ENCODE measurements around the gene LDLRAD3.

The LDLRAD3 gene

DNA sequence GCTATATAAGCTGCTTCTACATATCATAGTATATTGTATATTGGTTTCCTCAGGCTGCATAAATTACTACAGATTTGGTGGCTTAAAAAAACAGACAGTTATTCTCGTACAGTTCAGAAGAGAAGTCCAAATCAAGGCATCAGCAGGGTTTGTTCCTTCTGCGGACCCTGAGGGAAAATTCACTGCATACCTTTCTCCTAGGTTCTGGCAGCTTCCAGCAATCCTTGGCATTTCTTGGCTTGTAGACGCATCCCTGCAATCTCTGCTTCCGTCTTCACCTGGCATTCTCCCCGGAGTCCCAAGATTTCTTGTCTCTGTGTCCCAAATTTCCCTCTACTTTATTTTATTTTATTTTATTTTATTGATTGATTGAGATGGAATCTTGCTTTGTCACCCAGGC, 202.6 kb downstream of the LDLRAD3 start:
- DNase-seq = no peak

DNA sequence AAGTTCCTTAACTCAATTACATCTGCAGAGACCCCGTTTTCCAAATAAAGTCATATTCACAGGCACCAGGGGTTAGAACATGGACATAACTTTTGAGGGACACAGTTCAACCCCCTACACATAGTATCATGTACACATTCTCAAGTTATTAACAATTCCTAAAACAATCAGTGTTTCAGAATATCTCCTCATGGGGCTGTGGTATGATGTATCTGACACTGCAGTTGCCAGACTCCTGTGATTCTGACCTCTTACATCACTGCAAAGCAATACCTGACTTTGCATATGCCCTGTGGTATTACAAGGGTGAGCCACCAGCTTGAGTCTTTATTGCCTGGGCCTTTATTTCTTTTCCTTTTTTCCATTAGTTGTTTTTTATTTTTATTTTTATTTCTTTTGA, 203.6 kb downstream of the LDLRAD3 start:
- no peak for DNase-seq

DNA sequence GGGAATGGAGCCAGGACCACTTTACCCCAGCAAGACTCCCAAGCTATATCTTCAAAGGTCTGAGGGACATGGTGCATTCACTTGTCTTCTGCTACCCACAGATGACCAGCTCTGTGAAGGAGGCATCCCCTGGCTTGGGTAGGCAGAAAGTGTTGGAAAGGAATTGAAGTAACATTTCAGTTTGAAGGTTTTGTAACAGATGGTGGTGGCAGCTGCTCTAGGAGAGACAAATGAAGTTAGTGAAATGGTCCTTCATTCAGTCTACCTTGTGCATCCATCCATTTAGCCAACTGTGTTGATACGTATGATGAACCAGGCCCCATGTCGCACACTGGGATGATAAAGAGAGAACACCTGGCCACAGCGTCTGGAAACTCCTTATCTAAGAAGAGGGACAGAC, 204.8 kb downstream of the LDLRAD3 start:
- peak; percentile 39 for DNase-seq

DNA sequence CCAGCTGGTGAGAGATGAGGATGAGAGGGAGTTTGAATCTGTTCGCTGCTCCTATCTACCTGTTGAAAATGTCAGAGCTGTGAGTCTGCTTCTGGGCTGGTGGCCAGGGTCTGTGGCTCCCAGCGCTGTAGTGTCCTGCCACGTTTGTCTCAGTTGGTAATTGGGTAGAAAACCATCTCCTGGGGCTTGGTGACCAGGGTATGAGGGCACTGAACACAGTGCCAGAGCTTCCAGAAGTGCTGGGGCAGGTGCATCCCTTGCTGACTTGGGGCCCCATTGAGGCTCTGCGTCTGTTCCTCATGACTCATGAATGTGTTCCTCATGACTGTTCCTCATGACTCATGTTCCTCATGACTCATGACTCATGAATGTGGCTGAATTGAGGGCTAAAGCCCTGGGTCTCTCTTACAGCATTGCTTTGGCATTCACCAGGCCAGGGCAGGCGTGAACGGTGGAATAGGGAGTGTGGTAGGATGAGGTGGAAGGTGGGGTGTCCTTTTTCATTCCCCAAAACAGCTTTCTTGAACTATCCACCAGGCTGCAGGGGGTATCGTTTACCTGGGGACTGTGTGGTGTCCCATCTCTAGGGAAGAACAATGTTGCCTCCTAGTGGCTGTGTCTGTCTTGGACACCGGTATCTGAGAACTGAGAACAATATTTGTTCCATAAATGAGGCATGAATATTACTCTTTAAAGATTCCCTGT, 205.8 kb downstream of the LDLRAD3 start:
- peak; percentile 31 for DNase-seq

DNA sequence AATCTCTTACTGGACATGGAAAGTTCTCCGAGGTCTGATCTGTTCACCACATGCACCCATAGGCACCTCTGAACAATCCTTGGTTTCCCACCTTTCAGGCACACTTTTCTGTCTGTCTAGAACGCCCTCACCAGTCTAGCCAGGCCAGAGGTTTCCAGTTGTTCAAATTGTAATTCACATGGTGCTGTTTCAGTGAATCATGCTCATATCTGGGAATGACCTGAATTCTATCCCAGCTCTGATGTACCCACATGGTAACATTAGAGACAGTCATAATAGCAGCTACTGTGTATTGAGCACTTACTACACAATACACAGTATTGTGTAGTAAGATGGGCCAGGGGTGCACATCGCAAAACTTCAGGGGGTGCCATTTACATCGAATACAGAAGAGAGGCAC, 207.1 kb downstream of the LDLRAD3 start:
- DNase-seq = no peak

DNA sequence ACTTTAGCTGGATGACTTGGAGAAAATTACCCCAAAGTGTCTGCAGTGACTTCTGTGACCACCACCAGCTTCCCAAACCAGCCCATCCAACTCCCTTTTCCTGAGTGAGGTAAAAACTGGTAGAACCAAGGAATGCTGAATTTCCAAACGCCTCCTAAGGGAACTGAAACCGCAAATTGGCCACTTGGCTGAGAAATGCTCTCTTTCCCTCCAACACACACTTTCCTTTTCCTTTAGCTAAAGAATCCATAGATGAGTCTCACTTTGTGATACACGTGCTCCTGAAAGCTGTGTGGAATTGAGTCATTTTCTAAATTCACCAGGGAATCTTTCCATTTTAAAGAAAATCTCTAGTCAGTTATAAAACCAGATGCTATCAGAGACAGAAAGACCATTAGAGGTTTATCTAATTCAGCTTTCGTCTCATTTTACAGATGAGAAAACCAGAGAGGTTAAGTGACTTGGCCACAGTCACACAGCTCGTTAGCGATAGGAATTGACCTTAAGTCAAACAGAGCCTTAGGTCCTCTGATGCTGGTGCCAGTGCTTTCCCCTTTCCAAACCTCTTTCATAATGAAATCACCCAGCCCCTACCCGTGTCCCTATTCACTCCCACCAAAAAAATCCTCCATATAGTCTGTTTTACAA, 208.2 kb downstream of the LDLRAD3 start:
- DNase-seq = no peak

DNA sequence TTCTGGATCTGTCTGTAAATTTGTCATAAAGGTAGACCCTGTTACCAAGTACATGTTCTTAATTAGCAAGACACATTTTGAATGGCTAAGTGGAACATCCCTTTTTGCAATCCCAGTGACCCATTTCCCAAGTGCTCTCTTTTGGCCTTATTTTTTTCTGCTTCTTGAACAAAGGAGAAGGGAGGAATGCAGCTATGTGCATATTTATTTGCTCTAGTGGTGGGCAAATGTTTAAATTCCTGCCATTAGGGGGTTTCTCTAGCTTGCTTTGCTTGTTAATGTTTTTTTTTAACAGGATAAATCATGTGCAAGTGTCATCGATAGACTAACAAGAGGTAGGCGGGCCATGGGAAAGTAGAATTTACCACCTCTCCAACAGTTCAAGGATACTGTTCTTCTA, 209.7 kb downstream of the LDLRAD3 start:
- DNase-seq = no peak

DNA sequence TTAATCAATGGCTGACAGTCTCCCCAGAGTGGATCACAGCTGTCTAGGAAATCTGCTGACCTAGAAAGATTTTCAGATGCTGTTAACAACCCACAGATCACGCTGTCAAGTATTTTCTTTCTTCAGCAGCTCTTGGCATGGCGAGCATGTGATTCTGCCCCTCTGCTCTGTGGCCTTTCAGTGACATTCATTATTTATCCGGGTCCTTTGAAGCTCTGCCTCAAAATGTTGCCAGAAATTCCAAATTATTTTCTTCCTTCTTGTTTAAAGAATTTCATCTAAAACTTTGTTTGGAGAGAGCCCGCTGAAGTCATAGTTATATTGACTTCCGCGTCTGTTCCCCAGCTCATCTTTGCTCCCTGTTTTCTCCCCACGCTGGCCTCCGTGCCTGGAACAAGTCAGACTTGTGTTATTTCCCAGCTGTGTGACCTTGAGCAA, 211.3 kb downstream of the LDLRAD3 start:
- DNase-seq = no peak

DNA sequence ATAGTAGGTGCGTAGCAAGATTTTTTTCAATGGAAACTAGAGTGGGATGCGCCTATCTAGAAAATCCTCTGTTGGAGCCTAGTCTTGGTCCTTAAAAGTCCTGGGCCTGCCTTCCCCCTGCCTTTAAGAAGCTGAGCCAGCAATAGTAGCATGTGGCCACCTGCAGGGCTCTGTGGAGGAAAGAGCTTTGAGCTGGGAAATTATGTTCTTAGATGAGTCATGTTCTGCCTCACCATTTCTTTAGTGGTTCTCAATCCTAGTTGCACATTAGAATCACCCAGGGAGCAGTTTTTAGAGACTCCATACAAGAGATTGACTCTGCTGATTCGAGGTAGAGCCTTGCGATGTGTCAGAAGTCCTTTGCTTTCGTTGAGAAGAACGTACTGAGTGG, 211.9 kb downstream of the LDLRAD3 start:
- no peak for DNase-seq

DNA sequence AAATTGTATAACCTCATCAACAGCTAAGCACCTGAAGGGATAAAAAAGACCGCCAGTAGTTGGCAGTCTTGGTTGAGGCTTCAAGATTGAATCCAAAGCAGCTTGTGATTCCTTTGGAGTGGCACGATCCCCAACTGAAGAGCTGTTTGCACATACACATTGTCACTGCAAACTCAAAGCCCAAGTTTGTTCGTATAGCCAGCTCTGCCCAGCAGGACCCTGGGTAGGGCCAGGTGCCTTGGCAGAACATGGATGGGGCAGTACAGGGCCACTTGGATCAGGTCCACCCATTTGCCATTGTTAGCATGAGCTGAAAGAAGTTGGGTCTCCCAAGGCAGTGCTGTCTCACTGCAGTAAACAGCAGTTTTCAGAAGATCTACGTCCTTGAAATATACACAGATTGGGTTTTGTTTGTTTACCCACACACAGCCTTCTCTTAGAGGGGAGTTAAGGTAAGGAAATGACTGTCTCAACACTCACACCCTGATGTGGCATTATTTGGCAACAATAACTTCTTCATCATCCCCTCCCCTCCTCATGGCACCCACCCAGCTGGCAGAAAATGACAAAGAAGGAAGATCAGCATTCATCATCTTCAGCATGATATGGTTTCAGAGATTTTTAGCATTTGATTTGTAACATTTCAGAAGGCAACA, 212.4 kb downstream of the LDLRAD3 start:
- no peak for DNase-seq

DNA sequence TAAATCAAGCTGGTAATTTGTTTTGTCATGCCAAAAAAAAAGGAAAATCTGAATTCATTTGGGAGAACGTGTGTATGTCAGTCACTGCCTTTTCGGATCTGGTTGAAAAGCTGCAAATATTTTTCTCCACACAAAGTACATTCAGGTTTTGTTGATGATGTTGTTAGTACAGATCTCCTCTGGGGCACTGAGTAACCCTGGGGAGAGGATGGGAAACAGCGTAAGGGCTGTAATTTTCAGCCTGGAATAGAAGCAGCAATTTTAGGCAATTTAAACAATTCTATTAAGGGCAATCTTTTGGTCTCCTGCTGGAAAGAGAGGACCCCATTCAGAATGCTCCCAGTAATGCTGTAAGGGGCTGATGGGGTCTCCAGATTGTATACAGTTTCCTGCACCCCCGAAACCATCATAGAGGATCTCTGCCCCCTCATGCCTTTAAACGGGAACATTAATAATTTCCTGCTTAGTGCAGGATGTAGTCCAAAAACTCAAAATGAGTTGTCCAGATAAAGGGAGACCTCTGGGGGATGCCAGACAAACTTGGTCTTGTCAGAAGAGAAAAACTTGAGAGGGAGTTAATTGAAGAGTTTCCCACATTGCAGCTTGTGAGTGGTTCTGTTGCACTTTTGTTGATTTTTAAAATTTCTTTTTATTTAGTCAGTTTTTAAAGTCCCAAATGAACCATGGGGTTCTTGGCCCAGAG, 213.1 kb downstream of the LDLRAD3 start:
- DNase-seq = no peak

DNA sequence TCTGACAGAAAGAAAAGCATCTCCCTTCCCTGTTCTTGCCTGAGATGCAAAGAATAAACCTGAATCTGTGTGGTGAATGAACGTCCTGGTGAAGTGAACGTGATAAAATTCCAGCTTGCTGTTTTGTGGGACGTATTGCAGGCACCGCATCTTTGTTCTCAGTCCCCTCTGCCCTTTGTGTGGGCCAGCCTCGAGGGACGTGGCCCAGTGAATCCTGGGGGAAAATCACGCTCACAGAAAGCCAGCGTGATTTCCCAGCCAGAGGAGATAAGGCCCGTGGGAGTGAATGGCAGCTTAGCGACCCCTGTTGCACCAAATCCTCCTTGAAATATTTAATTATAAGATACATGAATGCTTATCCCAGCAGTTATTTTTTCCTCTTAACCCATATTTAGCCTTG, 216.2 kb downstream of the LDLRAD3 start:
- DNase-seq = no peak

DNA sequence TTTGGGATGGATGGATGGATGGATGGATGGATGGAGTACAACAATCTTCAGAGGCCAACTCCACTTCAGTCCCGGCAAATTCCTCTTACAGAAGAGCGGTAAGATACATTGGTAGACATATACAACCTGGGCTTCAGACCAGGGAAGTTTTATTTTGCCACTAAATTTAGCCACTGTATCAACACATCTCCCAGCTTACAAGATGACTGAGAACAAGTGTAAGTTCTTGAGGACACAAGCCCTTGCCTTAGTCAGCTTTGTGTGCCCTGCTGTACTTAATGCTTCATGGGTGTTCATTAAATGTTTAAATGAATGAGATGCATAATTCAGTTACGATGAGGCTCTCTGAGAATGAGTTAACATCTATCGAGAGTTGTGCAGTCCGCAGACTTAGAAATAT, 217.7 kb downstream of the LDLRAD3 start:
- no peak for DNase-seq

DNA sequence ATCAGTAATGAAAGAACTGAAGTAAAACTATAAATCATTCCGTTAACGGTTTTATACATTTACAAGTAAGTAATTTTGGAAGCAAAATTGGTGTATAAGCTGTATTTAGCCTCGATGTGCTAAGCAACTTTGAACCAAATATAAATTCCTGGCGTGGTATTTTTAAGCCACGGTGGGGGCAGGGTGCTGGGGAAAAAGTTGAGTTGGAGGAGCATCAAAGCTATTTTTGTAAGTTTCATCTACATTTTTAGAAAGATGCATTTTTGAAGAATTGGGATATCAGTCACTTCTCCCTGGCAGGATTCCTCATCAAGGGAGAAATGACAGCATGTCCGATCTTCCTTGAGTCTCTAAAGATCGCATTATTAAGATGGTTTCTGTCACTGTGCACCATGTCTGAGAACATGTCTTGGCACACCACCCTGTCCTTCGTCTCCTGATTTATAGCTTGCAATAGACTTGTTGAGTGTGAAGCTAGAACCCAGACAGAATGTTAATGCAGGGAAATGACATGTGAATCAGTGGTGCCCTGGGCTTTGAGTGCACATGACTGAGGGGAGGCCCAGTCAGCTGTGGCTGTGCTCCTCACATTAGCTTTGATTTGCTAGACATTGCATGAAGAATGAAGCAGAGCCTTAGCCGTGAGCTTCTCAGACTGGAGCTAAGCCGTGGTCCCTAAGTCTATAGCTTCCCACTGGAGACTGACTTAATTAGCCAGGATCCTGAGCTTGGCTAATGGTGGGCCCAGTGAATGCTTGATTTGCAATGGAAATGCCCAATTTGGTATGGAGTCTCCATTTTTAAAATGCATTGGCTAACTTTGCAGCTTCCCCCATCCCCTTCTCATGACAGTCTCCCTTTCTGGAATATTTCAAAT, 218.4 kb downstream of the LDLRAD3 start:
- no peak for DNase-seq

DNA sequence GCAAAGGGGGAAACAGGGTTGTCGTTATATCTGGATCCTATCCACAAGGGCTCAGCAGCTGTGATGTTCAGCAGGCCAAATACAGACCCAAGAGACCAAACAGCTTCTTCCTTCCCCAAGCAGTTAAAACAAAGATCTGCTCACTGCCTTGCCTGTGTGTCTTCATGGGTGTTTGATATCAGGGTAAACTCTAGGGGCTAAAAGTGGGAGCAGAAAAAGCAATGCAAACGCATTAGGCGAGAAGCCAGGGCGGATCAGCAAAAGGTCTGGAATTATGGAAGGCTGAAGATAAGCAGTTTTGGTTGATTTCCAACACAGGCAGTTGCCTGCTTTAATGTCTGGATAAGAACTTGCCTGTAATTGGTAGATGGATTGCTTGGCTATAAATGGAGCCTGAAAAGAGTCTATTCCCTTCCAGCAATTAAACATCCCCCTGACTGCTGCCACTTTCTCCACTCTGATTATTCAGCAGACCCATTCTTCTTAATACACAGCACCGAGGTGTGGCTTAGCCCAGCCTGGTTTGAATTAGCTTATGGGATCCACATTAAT, 219.1 kb downstream of the LDLRAD3 start:
- DNase-seq = peak; percentile 61

DNA sequence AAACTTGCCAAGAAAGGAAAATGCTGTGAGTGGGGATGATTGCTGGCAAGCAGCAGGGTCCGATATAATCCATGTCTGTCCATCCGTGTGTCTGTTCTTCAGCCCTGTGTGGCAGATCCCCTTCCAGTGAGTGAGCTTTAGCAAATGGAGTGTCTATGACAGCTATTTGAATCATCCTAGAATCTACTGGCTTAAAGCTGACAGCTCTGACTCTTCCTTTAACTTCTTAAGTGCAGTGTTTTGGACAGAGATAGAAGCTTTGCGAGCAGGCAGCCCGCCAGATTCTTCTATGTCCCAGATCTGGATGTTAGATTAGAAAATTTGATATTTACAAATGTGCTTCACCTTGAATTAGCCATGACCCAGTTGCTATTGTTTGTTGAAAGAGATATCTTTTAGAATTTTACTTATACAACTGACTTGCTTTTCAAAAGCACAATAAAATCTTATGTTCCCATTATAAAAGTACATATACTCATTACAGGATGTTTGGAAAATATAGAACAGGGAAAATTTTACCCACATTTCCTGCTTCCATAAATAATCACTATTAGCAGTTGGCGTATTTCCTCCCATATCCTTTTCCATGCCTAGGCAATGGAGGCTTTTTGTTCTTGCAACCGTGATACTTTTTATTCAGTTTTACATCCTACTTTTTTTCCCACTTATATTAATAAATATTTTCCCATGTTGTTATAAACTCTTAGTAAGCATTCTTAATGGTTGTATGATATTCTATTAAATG, 220.8 kb downstream of the LDLRAD3 start:
- DNase-seq = no peak

DNA sequence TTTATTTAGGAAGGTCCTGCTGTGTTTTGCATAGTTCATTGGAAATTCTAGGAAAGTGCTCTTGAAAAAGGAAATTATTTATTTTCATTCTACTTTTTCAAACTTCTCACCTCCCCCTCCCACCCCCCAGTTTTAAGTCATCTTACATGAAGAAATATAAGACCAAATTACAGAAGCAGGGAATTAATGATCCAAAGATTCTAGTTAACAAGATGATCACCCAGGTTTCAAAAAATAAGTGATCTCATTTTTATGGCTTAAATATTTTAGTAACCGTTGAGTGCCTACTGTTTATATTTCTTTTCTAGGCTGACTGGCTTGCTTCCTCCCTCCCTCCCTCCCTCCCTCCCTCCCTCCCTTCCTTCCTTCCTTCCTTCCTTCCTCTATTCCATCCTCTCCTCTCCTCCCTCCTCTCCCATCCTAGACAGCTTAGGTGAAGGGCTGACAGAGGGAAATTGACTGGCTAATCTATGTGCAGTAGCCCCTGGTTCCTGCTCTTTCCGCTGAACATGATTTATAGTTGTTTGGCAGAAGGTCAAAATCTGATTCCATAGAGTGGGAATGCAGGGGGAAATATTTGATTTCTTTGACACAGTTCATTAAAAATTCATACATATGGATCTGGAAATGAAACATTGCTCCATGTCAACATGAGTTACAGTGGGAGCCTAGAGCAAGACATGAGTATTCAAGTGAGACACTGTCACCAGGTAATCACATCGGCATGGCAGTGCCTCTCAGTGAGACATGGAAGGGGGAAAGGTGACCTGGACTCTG, 221.9 kb downstream of the LDLRAD3 start:
- DNase-seq = peak; percentile 50

DNA sequence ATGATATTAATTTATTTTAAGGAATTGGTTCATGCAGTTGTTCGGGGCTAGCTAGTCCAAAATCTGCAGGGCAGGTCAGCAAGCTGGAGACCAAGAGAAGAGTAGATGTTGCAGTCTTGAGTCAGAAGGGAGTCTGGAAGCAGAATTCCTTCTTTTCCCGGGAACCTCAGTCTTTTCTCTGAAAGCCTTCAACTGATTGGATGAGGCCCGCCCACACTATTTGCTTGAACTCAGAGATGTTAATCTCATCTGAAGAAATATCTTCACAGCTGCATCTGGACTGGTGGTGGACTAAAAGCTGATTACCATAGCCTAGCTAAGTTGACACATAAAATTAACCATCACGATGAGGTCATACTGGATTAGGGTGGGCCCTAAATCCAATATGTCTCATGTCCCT, 223.2 kb downstream of the LDLRAD3 start:
- DNase-seq = no peak

DNA sequence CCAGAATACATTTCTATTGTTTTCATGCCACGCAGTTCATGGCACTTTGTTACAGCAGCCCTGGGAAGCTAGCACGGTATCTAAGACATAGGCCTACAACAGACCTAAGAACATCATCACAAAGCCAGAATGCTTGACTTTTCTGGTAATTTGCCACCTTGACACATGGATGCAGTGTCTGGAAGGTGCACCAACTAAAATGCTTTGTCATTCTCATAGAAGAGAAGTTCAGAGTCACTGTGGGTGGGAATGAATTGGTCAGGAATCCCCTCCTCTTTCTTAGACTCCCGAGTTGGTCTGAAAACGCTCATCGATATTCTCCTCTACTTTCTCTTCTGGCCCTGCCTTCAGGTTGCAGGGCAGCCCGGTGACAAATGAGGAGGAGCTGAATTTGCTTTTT, 223.9 kb downstream of the LDLRAD3 start:
- DNase-seq = no peak

DNA sequence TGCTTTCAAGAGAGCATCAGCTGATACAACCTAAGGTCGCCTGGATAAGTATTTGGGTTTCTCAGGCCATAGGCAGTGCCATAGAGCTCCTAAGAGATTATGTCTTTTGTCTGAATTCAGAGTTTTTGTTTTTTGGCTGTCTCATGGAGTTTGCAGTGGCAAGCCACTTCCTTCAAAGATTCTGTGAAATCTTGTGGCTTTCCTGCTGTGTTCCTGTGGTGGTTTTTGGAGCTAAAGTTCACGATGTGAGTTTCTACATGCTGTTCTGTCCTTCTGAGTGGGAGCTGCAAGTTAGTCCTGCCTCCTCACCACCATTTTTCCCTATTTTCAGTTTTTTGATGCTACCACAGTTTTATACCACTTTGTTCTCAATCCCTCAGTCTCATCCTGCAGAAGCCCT, 234.0 kb downstream of the LDLRAD3 start:
- no peak for DNase-seq
